Osteocyte (in vitro differentiated cells): ENCODE results near the gene MYH10. TPM values are rescaled to one million over a fixed set of nuclear protein-coding genes. Genes with fewer than 3 reads are reported as not detected.

ENCODE experiments used
- DNase-seq: peaks from one replicate; pipeline ENCODE4 v3.0.0; 2021; ENCODE audit warnings: mixed read lengths; ENCODE audit not compliant: unreplicated experiment; ENCODE audit errors: extremely low spot score
- H3K27ac Mint-ChIP-seq: one replicate; pipeline ENCODE4 v1.8.0; 2021; ENCODE audit warnings: mild to moderate bottlenecking, mixed read lengths; ENCODE audit not compliant: unreplicated experiment
- H3K27me3 Mint-ChIP-seq: one replicate; pipeline ENCODE4 v1.8.0; 2021; ENCODE audit warnings: mixed read lengths; ENCODE audit not compliant: unreplicated experiment
- H3K36me3 Mint-ChIP-seq: one replicate; pipeline ENCODE4 v1.8.0; 2021; ENCODE audit warnings: mixed read lengths; ENCODE audit not compliant: unreplicated experiment
- H3K4me1 Mint-ChIP-seq: one replicate; pipeline ENCODE4 v1.8.0; 2021; ENCODE audit warnings: mixed read lengths; ENCODE audit not compliant: unreplicated experiment
- H3K4me3 Mint-ChIP-seq: one replicate; pipeline ENCODE4 v1.8.0; 2021; ENCODE audit warnings: mild to moderate bottlenecking, moderate library complexity, mixed read lengths; ENCODE audit not compliant: unreplicated experiment
- H3K9me3 Mint-ChIP-seq: one replicate; pipeline ENCODE4 v1.8.0; 2021; ENCODE audit warnings: mixed read lengths; ENCODE audit not compliant: unreplicated experiment
- CTCF ChIP-seq: fragments of 200-600 bp; sonication (generic); IDR thresholded peaks from 2 replicates; pipeline ENCODE4 v1.5.0; 2021; ENCODE audit warnings: antibody characterized with exemption, mild to moderate bottlenecking, moderate library complexity
- total RNA-seq: library from RNA; stranded (reverse); gene quantifications from 2 replicates; pipeline ENCODE4 v1.2.1, GENCODE V29; 2021

MYH10 gene
- total RNA-seq, 1 donor from 2014 or later = 110 TPM

DNA sequence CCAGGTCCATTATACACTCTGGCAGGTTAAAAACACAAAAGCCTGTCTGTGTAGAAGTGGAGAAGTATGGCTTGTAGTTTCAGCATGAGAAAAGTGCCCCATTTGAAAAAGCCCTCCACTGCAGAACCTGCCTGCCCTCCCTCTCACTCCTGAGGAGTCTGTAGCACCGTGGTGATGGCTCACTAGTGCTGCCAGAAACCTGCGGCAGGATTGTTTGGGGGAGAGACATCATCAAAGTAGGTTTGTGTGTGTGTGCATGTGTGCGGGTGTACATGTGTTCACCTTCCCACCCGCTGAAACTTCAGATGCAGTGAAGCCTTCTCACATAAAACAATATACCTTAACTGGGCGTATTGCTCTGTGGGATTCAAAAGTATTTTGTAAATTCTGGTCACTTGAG lies 168.0 kb downstream of the MYH10 start:
- H3K4me1 Mint-ChIP-seq = peaks cover 18% of the 10 kb centered on the region
- H3K9me3 Mint-ChIP-seq = no peaks in the 10 kb centered on the region
- no peak for DNase-seq
- no peak overlapping the region for H3K27ac Mint-ChIP-seq
- peaks cover 40% of the 10 kb centered on the region for H3K36me3 Mint-ChIP-seq
- no peak for TF ChIP-seq CTCF
- no peak overlapping the region for H3K4me3 Mint-ChIP-seq
- no peaks in the 10 kb centered on the region for H3K27me3 Mint-ChIP-seq

- no peak for TF ChIP-seq CTCF
- no peaks in the 10 kb centered on the region for H3K27me3 Mint-ChIP-seq
- H3K36me3 Mint-ChIP-seq = peaks cover 53% of the 10 kb centered on the region
- no peak for DNase-seq
- no peak overlapping the region for H3K27ac Mint-ChIP-seq
- H3K9me3 Mint-ChIP-seq = no peaks in the 10 kb centered on the region
- H3K4me3 Mint-ChIP-seq = no peak overlapping the region
- no peaks in the 10 kb centered on the region for H3K4me1 Mint-ChIP-seq
Measured at GRCh38 chr17:8459831-8460230, 170.7 kb downstream of the MYH10 start.

GRCh38 chr17:8459107-8459506 lies 171.4 kb downstream of the MYH10 start:
- H3K27ac Mint-ChIP-seq = no peak overlapping the region

DNA sequence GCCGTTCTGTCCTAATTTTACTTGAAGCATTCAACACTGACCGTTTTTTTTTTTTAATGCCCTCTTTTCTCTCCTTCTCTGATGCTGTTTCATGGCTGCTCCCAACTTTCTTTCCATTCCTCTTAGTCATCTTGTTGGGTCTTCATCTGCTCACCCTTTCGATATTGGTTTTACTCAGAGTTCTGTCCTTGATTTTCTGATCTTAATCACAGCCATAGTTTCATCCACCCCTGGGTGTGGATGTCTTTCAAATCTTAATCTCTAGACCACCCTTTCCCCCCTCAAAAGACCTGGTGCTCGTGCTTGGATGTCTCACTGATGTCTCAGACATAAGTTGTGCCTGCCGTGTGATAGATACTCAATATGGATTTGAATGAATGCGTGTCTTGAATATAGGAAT lies 172.4 kb downstream of the MYH10 start:
- DNase-seq = no peak
- Mint-ChIP-seq H3K9me3 (no peaks in the 10 kb centered on the region), H3K36me3 (peaks cover 55% of the 10 kb centered on the region), H3K27ac (peak overlapping the region; percentile 29), H3K4me1 (no peaks in the 10 kb centered on the region), H3K4me3 (no peak overlapping the region), H3K27me3 (no peaks in the 10 kb centered on the region)
- no peak for TF ChIP-seq CTCF

More at GRCh38 chr17:8459107-8459506, 171.4 kb downstream of the MYH10 start:
- H3K9me3 Mint-ChIP-seq = no peaks in the 10 kb centered on the region
- H3K36me3 Mint-ChIP-seq = peaks cover 55% of the 10 kb centered on the region
- no peak for TF ChIP-seq CTCF
- H3K4me1 Mint-ChIP-seq = no peaks in the 10 kb centered on the region
- no peaks in the 10 kb centered on the region for H3K27me3 Mint-ChIP-seq
- H3K4me3 Mint-ChIP-seq = no peak overlapping the region
- no peak for DNase-seq

GRCh38 chr17:8455665-8456209 lies 174.8 kb downstream of the MYH10 start:
- no peak for DNase-seq
- no peaks in the 10 kb centered on the region for H3K9me3 Mint-ChIP-seq
- no peaks in the 10 kb centered on the region for H3K27me3 Mint-ChIP-seq
- H3K36me3 Mint-ChIP-seq = peaks cover 62% of the 10 kb centered on the region
- H3K4me1 Mint-ChIP-seq = no peaks in the 10 kb centered on the region
- no peak for TF ChIP-seq CTCF
- no peak overlapping the region for H3K4me3 Mint-ChIP-seq
- no peak overlapping the region for H3K27ac Mint-ChIP-seq
